Fibroblast of pulmonary artery (primary cell): ENCODE results near the gene PTPN18.

Source experiments
- DNase-seq: peaks from one replicate; pipeline ENCODE4 v3.0.0-alpha.2; 2010; ENCODE audit warnings: low read depth
- H3K4me3 ChIP-seq: replicated peaks from 2 replicates; pipeline ENCODE4 v1.5.1; 2011; ENCODE audit warnings: low read depth, mild to moderate bottlenecking, control low read depth, low read length, moderate library complexity
- TF ChIP-seq, protein P1 (sequence below): IDR thresholded peaks from 2 replicates; pipeline ENCODE4 v1.5.1; 2011; ENCODE audit warnings: mild to moderate bottlenecking, control low read depth, low read length, inconsistent platforms; ENCODE audit errors: missing control alignments

Gene PTPN18

DNA sequence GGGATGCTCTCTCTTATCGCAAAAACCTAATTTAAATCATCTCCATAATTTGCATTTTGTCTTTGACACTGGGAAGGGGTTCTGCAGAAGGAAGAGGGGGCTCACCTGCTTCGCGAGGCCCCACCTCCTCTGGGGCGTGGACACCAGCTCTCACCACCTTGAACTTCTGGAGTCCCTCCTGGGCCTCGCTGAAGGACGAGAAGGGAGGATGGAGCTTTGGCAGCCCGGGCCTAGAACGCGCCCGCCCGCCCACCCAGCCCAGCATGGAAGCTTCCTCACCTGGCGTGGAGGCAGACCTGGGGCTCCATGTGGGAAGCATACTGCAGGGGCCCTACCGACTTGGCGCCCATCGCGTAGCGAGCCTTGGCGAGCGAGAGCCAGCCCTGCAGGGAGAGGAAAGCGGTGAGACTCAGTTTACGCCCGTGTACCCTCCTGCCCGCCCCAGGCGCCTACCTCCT is 14.3 kb upstream of the PTPN18 start:
- no peak for DNase-seq
- TF ChIP-seq, protein P1, sequence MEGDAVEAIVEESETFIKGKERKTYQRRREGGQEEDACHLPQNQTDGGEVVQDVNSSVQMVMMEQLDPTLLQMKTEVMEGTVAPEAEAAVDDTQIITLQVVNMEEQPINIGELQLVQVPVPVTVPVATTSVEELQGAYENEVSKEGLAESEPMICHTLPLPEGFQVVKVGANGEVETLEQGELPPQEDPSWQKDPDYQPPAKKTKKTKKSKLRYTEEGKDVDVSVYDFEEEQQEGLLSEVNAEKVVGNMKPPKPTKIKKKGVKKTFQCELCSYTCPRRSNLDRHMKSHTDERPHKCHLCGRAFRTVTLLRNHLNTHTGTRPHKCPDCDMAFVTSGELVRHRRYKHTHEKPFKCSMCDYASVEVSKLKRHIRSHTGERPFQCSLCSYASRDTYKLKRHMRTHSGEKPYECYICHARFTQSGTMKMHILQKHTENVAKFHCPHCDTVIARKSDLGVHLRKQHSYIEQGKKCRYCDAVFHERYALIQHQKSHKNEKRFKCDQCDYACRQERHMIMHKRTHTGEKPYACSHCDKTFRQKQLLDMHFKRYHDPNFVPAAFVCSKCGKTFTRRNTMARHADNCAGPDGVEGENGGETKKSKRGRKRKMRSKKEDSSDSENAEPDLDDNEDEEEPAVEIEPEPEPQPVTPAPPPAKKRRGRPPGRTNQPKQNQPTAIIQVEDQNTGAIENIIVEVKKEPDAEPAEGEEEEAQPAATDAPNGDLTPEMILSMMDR, result no peak

DNA sequence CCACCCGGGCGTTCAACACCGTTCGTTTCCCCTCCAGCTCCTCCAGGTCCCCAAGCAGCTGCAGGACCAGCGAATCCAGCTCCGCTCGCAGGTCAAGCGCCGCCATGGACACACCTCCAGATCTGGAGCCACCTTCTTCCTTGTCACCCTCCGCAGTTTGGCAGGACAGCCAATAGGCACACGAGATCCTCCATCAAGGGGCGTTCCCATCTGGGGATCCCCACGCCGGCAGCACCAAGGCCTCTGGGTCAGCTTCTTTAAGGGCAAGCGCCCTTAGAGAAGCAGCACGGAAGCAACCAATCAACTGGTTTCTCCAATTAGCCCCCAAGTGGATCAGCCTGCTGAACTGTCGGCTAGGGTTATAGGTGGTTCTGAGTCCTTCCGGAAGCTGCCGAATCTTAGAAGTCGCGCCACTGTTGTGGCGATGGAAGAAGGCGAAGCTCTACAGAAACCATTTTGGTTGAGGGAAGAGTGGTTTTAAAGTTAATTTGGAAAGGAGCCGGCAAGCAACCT is 13.8 kb upstream of the PTPN18 start:
- peak overlapping the region; percentile 86 for H3K4me3 ChIP-seq
- peak; percentile 93 for DNase-seq
- TF ChIP-seq, protein P1, result no peak

More for the DNA sequence above, 14.3 kb upstream of the PTPN18 start:
- peak overlapping the region; percentile 86 for H3K4me3 ChIP-seq

DNA sequence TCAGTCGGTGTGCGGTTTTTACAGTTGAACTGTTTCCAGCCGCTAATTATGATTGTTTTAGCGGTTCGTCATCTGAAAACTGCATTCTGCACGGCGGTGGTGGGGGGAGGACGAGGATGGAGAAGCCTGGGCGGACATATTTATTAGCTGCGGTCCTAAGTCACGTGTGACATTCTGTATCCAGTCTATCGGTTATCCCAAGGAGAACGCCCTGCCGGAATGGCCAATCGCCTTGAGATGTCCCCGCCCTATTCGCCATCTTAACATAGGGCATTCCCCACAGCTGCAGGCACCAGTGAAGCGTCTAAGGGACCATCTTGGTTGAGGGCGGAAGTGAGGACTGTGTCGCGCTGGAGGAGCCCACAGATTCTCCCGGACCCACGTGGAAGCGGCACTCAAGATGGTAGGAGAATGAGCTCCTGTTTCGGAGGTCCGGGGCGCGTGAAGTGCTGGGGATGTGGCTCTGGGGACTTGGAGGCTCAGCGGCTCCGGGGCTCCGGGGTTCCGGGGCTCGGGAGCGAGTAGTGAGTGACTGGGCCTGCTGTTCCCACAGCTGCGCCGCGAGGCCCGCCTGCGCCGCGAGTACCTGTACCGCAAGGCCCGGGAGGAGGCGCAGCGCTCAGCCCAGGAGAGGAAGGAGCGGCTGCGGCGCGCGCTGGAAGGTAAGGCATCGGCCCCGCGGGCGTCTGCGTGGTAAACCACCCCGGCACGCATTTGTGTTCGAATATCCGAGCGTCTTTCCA is 13.2 kb upstream of the PTPN18 start, which contains the start of gene IMP4:
TSS of gene IMP4 (plus strand) at position 365 of the 743 bp plus-strand sequence. CDS start at position 401, 36 bp downstream.
- peak; percentile 100 for DNase-seq
- H3K4me3 ChIP-seq, result peak within 1 kb of the TSS; percentile 86
- TF ChIP-seq, protein P1, result peak; percentile 33

DNA sequence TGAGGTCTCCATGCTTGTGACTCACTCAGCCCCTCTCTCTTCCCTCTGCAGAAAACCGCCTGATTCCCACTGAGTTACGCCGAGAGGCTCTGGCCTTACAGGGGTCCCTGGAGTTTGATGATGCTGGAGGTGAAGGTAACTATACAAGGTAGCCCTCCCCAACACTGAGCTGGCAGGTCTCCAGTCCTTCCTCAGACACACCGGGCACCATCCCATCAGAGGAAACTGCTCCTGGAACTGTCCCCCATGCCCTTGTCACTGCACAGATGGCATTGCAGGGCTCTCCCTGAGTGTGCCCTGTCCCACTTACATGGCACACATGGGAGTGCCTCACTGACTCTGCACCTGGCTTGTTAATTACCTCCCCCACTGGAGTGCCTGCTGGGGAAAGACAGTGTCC is 11.3 kb upstream of the PTPN18 start:
- TF ChIP-seq, protein P1, result no peak
- no peak overlapping the region for H3K4me3 ChIP-seq
- no peak for DNase-seq

DNA sequence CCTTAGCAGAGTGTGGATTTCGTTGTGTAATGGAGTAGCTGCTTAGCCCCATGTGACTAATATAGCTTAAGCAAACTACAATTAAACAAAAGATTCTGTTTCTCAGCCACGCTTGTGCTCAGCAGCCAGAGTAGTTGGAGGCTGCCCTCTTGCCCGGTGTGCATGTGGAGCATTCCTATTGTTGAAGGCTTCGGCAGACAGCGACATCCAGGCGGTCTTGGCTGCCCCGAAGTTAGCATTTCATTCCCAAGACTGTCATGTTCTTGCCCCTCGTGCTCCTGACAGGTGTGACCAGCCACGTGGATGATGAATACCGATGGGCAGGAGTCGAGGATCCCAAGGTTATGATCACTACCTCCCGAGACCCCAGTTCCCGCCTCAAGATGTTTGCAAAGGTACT is 10.8 kb upstream of the PTPN18 start:
- no peak overlapping the region for H3K4me3 ChIP-seq
- no peak for DNase-seq
- TF ChIP-seq, protein P1, result no peak

DNA sequence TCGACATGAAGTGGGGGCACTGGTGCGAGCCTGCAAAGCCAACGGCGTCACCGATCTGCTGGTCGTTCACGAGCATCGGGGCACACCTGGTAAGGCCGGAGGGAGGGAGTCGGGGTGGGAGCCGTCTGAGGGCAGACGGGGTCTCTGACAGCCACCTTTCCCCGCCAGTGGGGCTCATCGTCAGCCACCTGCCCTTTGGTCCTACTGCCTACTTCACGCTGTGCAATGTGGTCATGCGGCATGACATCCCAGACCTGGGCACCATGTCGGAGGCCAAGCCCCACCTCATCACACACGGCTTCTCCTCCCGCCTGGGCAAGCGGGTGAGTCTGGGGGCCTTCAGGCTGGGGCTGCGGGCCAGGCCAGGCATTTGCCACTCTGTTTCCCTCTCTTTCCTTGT is 10.2 kb upstream of the PTPN18 start:
- DNase-seq, result no peak
- TF ChIP-seq, protein P1, result no peak
- no peak overlapping the region for H3K4me3 ChIP-seq
